Epithelial cell of esophagus (primary cell): Measurements from ENCODE around the gene JAKMIP3.

Experiments used
- DNase-seq: peaks from one replicate; pipeline ENCODE4 v3.0.0; 2010; ENCODE audit warnings: low read depth
- H3K4me3 ChIP-seq: 2 replicates; pipeline ENCODE4 v1.5.1; 2011; ENCODE audit warnings: mild to moderate bottlenecking, low read length, control low read depth
- CTCF ChIP-seq: IDR thresholded peaks from 2 replicates; pipeline ENCODE4 v1.5.1; 2011; ENCODE audit warnings: low read depth, mild to moderate bottlenecking, low read length, control low read depth, inconsistent platforms; ENCODE audit not compliant: insufficient read depth; ENCODE audit errors: missing control alignments

The JAKMIP3 gene

GRCh38 chr10:132065491-132066105 lies at the start of gene JAKMIP3:
JAKMIP3 (plus strand) TSS chr10:132065946; CDS start chr10:132104809, 38,863 bp downstream.
- DNase-seq = peak; percentile 80
- peak within 1 kb of the TSS; percentile 34 for H3K4me3 ChIP-seq
- no peak for TF ChIP-seq CTCF

GRCh38 chr10:132016514-132016913 lies 49.2 kb upstream of the JAKMIP3 start:
- DNase-seq = no peak
- no peak overlapping the region for H3K4me3 ChIP-seq
- TF ChIP-seq CTCF = no peak

GRCh38 chr10:132018446-132018845 lies 47.3 kb upstream of the JAKMIP3 start:
- no peak for TF ChIP-seq CTCF
- H3K4me3 ChIP-seq = no peak overlapping the region
- DNase-seq = no peak

GRCh38 chr10:132019366-132019765 lies 46.4 kb upstream of the JAKMIP3 start:
- no peak for TF ChIP-seq CTCF
- DNase-seq = no peak
- H3K4me3 ChIP-seq = no peak overlapping the region

GRCh38 chr10:132020456-132020855 lies 45.3 kb upstream of the JAKMIP3 start:
- no peak for TF ChIP-seq CTCF
- no peak for DNase-seq
- no peak overlapping the region for H3K4me3 ChIP-seq

GRCh38 chr10:132021046-132021445 lies 44.7 kb upstream of the JAKMIP3 start:
- no peak for TF ChIP-seq CTCF
- no peak for DNase-seq
- no peak overlapping the region for H3K4me3 ChIP-seq

- H3K4me3 ChIP-seq = no peak overlapping the region
- TF ChIP-seq CTCF = no peak
- DNase-seq = no peak
Observed at GRCh38 chr10:132021504-132022143, 44.1 kb upstream of the JAKMIP3 start.
